GM21786 (cell line): Measurements from ENCODE around the gene KDM4C.

Experiments
- ATAC-seq: cut with Tn5 transposase; IDR thresholded peaks from one replicate; pipeline ENCODE4 v1.9.1; 2021; ENCODE audit not compliant: unreplicated experiment

KDM4C gene

DNA sequence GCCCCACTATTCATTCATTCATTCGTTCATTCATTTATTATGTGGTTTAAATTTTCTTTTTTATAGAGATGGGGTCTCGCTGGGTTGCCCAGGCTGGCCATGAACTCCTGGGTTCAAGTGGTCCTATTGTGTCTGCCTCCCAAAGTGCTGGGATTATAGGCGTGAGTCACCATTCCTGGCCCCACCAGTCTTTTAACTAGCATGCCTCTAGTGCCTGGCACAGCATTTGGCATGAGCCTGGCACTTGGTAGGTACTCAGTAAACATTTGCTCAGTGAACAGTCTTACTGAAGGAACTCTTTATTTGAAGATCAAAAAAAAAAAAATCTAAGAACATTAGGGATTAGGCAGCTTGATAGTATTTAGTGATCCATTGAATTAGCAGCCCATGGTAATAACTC lies 98.1 kb downstream of the KDM4C start:
- no peak for ATAC-seq

DNA sequence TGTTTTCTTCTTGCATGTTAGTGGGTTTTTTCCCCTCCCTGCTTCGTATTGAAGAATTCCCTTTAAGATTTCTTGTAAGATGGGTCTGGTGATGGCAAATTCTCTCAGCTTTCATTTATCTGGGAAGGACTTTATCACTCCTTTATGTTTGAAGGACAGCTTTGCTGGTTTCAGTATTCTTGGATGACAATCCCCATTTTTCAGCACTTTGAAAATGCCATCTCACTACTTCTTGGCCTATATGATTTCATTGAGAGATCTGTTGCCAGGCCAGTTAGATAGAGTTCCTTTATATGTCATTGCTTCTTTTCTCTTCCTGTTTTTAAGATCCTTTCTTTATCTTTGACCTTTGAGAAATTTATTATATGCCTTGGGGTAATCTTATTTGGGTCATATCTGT lies 106.3 kb downstream of the KDM4C start:
- ATAC-seq = no peak

DNA sequence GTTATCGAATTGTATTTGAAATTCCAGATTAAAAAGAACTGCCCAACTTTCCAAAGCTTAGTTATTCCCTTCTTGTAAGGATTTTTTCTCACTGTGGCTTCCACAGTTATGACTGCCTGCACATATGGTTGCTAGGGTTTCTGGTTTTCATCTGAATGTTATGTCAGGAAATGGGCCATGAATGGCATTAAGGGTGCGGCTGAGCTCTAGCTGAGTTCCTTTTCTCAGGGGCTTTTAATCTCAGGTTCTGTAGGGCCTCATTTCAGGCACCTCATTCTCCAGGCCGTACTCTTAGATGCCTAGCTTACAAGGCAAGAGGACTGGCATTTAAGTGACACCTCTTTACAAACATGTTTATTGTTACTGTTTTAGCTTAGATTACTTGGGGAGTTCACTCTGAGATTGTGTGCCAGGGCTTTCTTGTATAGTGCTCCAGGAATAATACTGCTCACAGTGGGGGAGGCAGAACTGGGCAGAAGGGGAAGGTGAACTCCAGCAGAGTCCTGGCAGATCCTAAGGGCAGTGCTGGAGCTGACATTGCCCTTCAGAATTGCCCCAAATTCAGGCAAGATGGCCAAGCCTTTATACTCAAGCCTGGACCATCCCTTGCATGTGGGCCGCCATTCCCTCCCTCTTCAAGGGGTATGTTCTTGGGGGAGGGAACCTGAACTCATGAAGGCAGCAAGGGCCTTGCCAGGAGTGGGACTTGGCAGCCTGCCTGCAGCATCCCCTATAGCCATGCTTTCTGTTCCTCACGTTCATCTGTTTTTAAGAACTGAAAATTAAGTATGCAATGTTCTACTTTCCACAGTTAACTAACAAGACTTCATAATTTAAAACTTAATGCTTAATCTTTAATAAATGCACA lies 111.5 kb downstream of the KDM4C start:
- no peak for ATAC-seq

DNA sequence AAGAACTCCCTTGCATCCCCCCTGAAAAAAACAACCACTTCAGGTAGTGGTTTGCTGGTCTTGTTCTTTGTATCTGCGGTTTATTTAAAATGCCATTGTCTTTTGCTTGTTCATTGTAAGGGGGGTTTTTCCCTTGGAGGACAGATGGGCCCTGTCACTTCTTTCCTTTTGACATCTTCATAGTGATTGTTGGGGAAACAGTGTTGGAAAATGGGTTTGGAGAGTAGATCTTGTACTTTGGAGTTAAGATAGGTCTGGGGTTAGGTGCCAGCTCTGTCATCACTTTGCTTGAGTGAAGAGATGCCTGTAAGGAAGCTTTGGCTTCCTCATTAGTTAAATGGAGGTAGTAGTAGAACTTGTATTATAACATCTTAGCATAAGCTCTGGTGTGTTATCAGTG lies 112.4 kb downstream of the KDM4C start:
- ATAC-seq = no peak

DNA sequence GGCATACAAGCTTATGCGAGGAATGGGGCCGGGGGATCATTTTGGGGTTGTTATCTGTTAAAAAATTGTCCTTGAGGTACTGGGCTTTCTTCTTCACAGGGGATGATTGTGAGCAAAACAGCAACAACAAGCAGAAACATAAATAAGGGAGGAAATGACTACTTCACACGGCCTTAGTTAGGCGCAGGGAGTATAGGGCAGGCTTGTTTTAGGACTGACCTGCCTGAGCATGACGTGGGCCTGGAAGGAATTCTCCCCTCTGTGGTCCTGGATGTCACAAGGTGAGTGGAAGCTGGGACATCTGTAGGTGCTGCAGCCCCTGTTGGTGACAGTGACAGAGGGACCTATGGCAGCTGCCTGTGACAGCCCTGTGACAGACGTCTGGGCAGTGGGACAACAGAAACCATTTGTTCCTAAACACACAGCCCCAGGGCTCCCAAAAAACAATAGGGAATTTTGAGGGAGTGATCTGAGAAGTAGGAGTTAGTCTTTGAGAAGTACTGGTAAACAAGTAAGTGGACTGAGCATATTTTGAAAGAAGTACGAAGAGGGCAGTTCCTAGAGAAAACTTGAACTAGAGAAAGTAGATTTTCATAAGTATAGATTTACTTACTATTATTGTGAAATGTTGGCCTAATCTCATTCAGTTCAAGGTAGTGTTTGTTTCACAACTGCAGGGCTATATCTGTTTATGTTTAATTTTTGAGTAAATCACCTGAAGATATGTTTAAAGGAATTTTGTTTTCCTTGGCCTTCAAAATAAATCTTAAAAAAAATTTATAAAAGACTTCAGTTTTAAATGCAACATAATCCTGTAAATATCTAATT lies 113.1 kb downstream of the KDM4C start:
- no peak for ATAC-seq

- ATAC-seq = no peak
Measured at GRCh38 chr9:6873857-6874256, 116.1 kb downstream of the KDM4C start.

- no peak for ATAC-seq
Measured at GRCh38 chr9:6876195-6876894, 118.6 kb downstream of the KDM4C start.

DNA sequence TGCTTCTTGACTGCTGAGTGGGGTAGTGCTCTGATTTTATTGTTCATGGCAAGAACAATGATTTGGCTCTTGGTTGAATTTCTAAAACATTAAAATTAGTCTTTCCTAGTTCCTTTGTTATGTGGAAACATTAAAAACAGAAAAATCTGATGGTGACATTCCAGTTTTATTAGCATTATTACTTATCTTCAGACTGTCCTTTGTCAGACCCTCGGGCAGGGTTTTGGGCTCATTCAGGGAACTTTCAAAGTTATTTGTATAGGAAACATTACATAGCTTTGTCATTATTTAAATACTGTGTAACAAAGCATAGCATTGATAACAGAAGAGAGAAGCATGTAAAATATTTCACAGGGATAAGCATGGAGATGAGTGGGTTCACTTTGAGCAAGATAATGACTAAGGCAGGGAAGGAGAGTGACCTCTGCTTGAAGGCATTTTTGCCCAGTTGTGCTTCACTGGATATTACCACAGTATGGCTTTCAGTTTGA lies 119.9 kb downstream of the KDM4C start:
- ATAC-seq = no peak

DNA sequence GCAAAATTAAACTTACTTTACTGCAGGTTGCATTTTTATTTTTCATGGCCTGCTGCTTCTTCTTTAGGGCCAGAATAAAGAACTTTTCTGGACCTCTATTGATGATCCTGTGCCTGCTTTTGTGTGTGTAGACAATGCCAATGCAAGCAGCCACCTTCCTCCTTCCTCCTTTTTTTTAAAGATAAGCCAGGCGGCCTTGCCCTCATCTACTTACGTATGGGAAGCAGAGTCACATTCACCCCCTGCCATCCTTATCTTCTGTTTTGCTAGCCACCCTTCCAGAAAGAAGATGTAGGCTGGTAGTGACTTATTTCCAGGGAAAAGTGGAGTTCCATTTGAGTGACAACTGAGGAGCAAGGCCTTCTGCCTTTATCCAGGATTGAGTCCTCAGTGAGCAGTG lies 122.9 kb downstream of the KDM4C start:
- no peak for ATAC-seq

- no peak for ATAC-seq
Measured at GRCh38 chr9:6884101-6884500, 126.3 kb downstream of the KDM4C start.

- ATAC-seq = no peak
Measured at GRCh38 chr9:6884990-6885389, 127.2 kb downstream of the KDM4C start.

GRCh38 chr9:6887051-6887450 lies 129.3 kb downstream of the KDM4C start:
- no peak for ATAC-seq

DNA sequence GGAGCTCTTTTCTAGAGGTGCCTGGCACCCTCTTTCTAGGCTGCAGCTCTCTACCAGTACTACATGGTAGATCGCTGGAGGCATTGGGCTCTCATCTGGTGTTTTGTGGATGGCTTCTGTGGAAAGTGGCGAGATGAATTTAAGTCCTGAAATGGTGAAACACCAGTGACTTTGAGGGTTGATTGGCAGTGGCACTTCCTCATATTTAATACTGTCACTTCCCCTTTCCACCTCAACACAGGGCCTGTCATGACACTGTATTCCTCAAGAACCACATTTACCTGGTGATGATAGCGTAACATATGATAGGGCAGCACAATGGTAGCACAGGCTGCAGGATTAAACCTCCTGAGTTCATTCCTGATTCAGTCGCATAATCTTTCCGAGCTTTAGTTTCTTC lies 132.1 kb downstream of the KDM4C start:
- no peak for ATAC-seq

DNA sequence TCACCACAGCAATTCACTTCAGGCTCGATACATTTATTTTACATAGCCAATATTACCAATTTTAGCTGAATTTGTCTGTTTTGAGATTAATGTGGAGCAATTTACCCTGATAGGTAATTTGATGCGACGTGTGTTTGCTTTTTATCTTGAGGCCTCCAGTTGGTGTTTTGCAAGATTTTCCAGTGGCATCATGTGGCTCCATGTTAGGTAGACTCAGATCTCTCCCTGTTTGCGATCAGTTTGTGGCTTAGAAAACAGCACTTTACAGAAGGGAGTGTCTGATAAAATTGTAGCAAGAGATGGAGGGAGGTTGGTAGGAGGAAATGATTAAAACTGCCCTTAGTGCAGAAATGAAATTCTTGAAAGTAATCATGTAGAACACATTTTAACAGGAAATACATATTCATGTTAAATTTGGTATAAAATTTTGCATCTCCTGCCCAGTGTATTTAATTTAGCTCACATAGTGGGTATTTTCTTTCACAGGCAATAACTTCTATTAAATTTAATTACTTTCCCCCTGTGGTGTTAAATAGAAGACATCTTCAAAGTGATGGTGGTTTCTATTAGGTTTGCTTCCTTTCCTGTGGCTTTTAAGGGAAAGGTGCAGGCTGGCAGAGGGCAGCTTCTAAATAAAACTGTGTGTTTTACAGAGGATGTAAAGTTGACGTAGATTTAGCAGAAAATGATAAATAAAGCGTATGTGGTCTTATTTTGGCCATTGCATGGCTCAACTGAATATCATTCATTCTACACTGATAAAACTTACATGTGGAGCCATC lies 135.8 kb downstream of the KDM4C start:
- ATAC-seq = peak; percentile 32

DNA sequence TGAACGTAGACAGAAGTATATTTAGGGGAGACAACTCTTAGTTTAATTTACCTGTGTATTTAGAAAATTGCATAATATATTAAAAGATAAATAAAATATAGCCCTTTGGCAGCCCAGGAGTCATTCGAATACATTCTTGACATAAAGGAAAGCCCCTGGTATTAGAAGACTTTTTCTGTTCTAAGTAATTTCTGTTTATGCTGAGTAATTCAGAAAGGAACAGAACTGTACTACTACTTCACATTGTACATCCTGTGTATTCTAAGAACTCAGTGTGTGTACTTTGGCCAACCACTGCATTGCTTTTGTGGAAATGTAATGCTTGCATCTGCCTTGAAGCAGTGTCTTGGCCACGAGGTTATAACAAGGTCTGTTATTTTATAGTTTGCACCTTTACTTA lies 136.4 kb downstream of the KDM4C start:
- peak; percentile 93 for ATAC-seq

DNA sequence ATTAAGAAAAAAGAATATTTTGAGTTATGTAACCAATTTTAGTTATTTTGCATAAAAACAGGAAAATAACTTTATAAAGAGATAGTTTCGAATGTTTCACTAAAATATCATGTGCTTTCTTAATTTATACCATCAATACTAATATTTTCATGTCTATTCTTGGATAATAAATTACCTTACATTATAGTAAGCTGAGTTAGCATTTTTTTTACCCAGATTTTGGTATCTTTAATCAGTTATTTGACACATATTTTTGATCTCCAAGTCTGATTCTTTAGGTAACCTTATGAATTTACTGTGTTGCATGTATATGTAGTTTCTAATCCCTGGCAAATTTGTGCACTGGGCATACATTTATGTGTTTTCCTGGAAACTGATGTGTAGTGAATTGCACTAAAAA lies 138.0 kb downstream of the KDM4C start:
- no peak for ATAC-seq

DNA sequence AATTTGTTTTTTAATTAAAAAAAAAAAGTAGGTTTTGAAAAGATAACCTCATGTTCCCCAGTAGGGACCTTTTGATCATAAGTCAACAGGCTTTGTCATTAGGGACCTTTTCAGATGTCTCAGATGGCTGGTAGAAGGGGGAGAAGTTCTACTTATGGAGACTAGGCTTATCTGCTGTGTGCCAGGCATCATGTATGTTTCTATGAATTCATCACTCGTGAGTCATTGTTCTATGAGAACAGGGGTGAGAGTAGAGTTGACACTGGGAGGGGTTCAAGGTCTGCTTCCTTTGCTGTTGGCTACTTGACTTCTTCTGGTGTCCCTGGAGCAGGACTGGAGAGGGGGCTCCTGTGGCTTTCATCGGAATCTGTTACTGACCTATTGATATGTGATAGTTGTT lies 138.8 kb downstream of the KDM4C start:
- no peak for ATAC-seq

GRCh38 chr9:6897207-6897822 lies 139.5 kb downstream of the KDM4C start:
- ATAC-seq = no peak

- ATAC-seq = no peak
Measured at GRCh38 chr9:6897898-6898302, 140.1 kb downstream of the KDM4C start.

- no peak for ATAC-seq
Measured at GRCh38 chr9:6899274-6899673, 141.5 kb downstream of the KDM4C start.
